Body of pancreas (tissue), 4 donors: ENCODE results near the gene ZNF425.

ENCODE experiments used
- CTCF ChIP-seq, 7 experiments: fragments of 450-650 bp in 4 of 7; fragments of 200-600 bp in 3 of 7; sonication (generic) in 3 of 7; IDR thresholded peaks; one replicate each; pipeline ENCODE4 v1.5.1; 2016 to 2019; ENCODE audit warnings: antibody characterized with exemption in 7 of 7
- POLR2A ChIP-seq, 3 donors: fragments of 450-650 bp; IDR thresholded peaks; one replicate each; pipeline ENCODE4 v1.6.1; 2016; ENCODE audit warnings: antibody characterized with exemption in 3 of 3, mild to moderate bottlenecking in 2 of 3

- no peak for TF ChIP-seq CTCF (IDR thresholded peaks at IDR 0.05)
- TF ChIP-seq POLR2A (IDR thresholded peaks at IDR 0.05) = no peak
These were observed 14.7 kb upstream of the ZNF425 start for GRCh38 chr7:149140831-149141230.
